Panc1 (cell line): ENCODE data around the gene LIPE. TPM values are rescaled to one million over a fixed set of nuclear protein-coding genes. Genes with fewer than 3 reads are reported as not detected.

ENCODE experiments used
- ATAC-seq: fragments of 200-7000 bp; cut with Tn5 transposase; 2 replicates; pipeline ENCODE4 v1.9.1; 2020; ENCODE audit warnings: mild to moderate bottlenecking, moderate library complexity
- BruUV-seq: library from RNA; stranded (reverse); fragments of 400-500 nt; replicated peaks from 2 replicates; lab custom pipeline; 2021; lab: Mats Ljungman, UMichigan
- CTCF ChIA-PET: fragments of 300-600 bp; sonication (Branson Sonifier 250); formaldehyde crosslinking; loops from one replicate; lab custom pipeline; 2022; ENCODE audit warnings: antibody characterized with exemption; lab: Charles Lee
- POLR2A ChIA-PET: fragments of 300-600 bp; sonication (Branson Sonifier 250); formaldehyde crosslinking; loops from one replicate; lab custom pipeline; 2022; ENCODE audit warnings: antibody characterized with exemption; lab: Charles Lee
- DNase-seq: peaks from one replicate; pipeline ENCODE4 v3.0.0-alpha.2; 2010; ENCODE audit warnings: low read depth, low spot score
- H3K27ac ChIP-seq: 2 replicates; pipeline ENCODE4 v1.5.1; 2011; ENCODE audit warnings: mild to moderate bottlenecking, low read length, inconsistent platforms
- H3K27me3 ChIP-seq: fragments of 200-500 bp; sonication (Bioruptor generic); 2 replicates; pipeline ENCODE4 v1.6.0; 2014; ENCODE audit warnings: low read length, inconsistent platforms; ENCODE audit not compliant: control insufficient read depth, insufficient read depth
- H3K36me3 ChIP-seq: fragments of 200-500 bp; sonication (Bioruptor generic); 2 replicates; pipeline ENCODE4 v1.5.1; 2014; ENCODE audit warnings: inconsistent platforms, mild to moderate bottlenecking, low read length, moderate library complexity; ENCODE audit not compliant: control insufficient read depth, insufficient read depth
- H3K4me1 ChIP-seq: 2 replicates; pipeline ENCODE4 v1.5.1; 2011; ENCODE audit warnings: inconsistent platforms, mild to moderate bottlenecking, low read length, moderate library complexity; ENCODE audit not compliant: control insufficient read depth, insufficient read depth
- H3K4me3 ChIP-seq, 2 experiments: 2 replicates each; pipeline ENCODE4 v1.5.1; 2011 to 2012; ENCODE audit warnings: low read depth in 2 of 2, low read length in 2 of 2, mild to moderate bottlenecking in 2 of 2, inconsistent platforms in 1 of 2, moderate library complexity in 1 of 2
- H3K9me3 ChIP-seq: fragments of 200-500 bp; sonication (Bioruptor generic); 2 replicates; pipeline ENCODE4 v1.5.1; 2014; ENCODE audit warnings: low read depth, mild to moderate bottlenecking, inconsistent platforms, low read length, moderate library complexity; ENCODE audit not compliant: control insufficient read depth, insufficient read depth
- POLR2AphosphoS5 ChIP-seq: IDR thresholded peaks from 2 replicates; pipeline ENCODE4 v1.6.1; 2012; ENCODE audit warnings: mild to moderate bottlenecking, low read depth, low read length, moderate library complexity
- SIN3A ChIP-seq: IDR thresholded peaks from 2 replicates; pipeline ENCODE4 v1.6.1; 2012; ENCODE audit warnings: low read depth, mild to moderate bottlenecking, low read length, moderate library complexity, borderline replicate concordance; ENCODE audit not compliant: insufficient read depth
- TCF7L2 ChIP-seq: IDR thresholded peaks from 2 replicates; pipeline ENCODE4 v1.6.1; 2011; ENCODE audit warnings: mild to moderate bottlenecking, low read depth, low read length, inconsistent platforms
- in situ Hi-C: cut with HindIII; loops from 2 replicates; pipeline ENCODE4 v1.10.0; 2016; ENCODE audit warnings: low sequenced_read_pairs, low pct_unique_long_range_greater_than_20kb
- intact Hi-C: fragments of 100-400 bp; cut with micrococcal nuclease; formaldehyde crosslinking; loops from one replicate; pipeline ENCODE4 v1.10.0; 2022; ENCODE audit not compliant: unreplicated experiment
- total RNA-seq: library from RNA; stranded (reverse); gene quantifications from one replicate; pipeline ENCODE4 v1.2.1, GENCODE V29; 2021; ENCODE audit not compliant: unreplicated experiment
- TF ChIP-seq, protein P1 (sequence below): fragments of 450-650 bp; IDR thresholded peaks from 2 replicates; pipeline ENCODE4 v1.5.1; 2017; ENCODE audit warnings: mild to moderate bottlenecking
- TF ChIP-seq, protein P2 (sequence below), 2 experiments: IDR thresholded peaks; 2 replicates each; pipeline ENCODE4 v1.6.1; 2011 to 2012; ENCODE audit warnings: low read depth in 2 of 2, control low read depth in 1 of 2, low read length in 1 of 2, mild to moderate bottlenecking in 1 of 2, moderate library complexity in 1 of 2; ENCODE audit not compliant: insufficient read depth in 1 of 2

The LIPE gene
- total RNA-seq, 1 experiment from 2014 or later = 3.4 TPM

DNA sequence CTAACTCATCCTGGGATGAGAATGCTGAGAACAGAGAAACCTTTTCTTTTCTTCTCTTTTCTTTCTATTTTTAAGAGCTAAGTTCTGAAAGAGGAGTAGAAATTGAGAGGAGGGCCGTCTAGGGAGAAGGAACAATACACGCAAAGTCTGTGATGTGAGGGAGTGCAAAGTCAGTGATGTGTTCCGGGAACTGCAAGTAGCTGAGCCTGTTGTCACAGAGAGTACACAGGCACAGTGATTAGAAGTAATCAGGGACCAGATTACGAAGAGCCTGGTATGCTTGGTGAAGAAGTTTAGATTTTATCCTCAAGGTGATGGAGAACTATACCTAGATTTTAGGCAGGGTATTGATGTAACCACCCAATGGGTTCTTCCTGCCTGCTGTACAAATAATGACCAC is 47.6 kb upstream of the LIPE start:
- intact Hi-C loops (no loop called here), in situ Hi-C loops (no loop called here)
- no peak for ATAC-seq
- ChIA-PET CTCF (no interaction called here), POLR2A (no interaction called here)
- Histone ChIP-seq H3K9me3 (no peaks in the 10 kb centered on the region), H3K4me1 (no peaks in the 10 kb centered on the region), H3K4me3 (no peak overlapping the region), H3K27ac (no peak overlapping the region), H3K27me3 (no peaks in the 10 kb centered on the region), H3K36me3 (no peaks in the 10 kb centered on the region)
- DNase-seq = no peak
- BruUV-seq = no TSS peak
- TF ChIP-seq POLR2AphosphoS5 (no peak), TCF7L2 (no peak), SIN3A (no peak)
- TF ChIP-seq, protein P1, sequence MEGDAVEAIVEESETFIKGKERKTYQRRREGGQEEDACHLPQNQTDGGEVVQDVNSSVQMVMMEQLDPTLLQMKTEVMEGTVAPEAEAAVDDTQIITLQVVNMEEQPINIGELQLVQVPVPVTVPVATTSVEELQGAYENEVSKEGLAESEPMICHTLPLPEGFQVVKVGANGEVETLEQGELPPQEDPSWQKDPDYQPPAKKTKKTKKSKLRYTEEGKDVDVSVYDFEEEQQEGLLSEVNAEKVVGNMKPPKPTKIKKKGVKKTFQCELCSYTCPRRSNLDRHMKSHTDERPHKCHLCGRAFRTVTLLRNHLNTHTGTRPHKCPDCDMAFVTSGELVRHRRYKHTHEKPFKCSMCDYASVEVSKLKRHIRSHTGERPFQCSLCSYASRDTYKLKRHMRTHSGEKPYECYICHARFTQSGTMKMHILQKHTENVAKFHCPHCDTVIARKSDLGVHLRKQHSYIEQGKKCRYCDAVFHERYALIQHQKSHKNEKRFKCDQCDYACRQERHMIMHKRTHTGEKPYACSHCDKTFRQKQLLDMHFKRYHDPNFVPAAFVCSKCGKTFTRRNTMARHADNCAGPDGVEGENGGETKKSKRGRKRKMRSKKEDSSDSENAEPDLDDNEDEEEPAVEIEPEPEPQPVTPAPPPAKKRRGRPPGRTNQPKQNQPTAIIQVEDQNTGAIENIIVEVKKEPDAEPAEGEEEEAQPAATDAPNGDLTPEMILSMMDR = no peak
- TF ChIP-seq, protein P2, sequence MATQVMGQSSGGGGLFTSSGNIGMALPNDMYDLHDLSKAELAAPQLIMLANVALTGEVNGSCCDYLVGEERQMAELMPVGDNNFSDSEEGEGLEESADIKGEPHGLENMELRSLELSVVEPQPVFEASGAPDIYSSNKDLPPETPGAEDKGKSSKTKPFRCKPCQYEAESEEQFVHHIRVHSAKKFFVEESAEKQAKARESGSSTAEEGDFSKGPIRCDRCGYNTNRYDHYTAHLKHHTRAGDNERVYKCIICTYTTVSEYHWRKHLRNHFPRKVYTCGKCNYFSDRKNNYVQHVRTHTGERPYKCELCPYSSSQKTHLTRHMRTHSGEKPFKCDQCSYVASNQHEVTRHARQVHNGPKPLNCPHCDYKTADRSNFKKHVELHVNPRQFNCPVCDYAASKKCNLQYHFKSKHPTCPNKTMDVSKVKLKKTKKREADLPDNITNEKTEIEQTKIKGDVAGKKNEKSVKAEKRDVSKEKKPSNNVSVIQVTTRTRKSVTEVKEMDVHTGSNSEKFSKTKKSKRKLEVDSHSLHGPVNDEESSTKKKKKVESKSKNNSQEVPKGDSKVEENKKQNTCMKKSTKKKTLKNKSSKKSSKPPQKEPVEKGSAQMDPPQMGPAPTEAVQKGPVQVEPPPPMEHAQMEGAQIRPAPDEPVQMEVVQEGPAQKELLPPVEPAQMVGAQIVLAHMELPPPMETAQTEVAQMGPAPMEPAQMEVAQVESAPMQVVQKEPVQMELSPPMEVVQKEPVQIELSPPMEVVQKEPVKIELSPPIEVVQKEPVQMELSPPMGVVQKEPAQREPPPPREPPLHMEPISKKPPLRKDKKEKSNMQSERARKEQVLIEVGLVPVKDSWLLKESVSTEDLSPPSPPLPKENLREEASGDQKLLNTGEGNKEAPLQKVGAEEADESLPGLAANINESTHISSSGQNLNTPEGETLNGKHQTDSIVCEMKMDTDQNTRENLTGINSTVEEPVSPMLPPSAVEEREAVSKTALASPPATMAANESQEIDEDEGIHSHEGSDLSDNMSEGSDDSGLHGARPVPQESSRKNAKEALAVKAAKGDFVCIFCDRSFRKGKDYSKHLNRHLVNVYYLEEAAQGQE (IDR thresholded peaks at IDR 0.05; ENCODE audit: insufficient read depth in 1 of 2, low read depth in 2 of 2, low read length in 1 of 2) = no peak

DNA sequence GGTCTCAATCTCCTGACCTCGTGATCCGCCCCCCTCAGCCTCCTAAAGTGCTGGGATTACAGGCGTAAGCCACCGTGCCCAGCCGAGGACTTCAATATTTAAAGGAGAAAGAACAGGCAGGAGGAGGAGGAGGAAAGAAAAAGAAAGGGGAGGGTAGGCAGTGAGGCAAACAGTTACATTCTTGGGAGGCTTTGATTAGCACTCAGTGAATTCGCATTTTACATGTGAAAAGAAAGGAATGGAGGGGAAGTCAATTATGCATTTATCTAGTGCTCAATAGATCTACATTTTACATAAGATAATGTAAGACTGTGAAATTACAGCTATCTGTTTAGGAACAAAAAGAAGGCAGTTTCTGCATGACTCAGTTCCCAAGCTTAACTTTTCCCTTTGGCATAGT is 46.5 kb upstream of the LIPE start:
- no TSS peak for BruUV-seq

More for the DNA sequence above, 46.5 kb upstream of the LIPE start:
- ChIA-PET POLR2A (no interaction called here), CTCF (no interaction called here)
- in situ Hi-C loops (no loop called here), intact Hi-C loops (no loop called here)
- TF ChIP-seq SIN3A (no peak), POLR2AphosphoS5 (no peak), TCF7L2 (no peak)
- TF ChIP-seq, protein P2 (IDR thresholded peaks at IDR 0.05; ENCODE audit: insufficient read depth in 1 of 2, low read depth in 2 of 2, low read length in 1 of 2) = no peak
- TF ChIP-seq, protein P1 = no peak
- ATAC-seq (no peak), DNase-seq (no peak)
- Histone ChIP-seq H3K4me1 (no peaks in the 10 kb centered on the region), H3K27me3 (no peaks in the 10 kb centered on the region), H3K27ac (no peak overlapping the region), H3K4me3 (no peak overlapping the region), H3K36me3 (no peaks in the 10 kb centered on the region), H3K9me3 (no peaks in the 10 kb centered on the region)
